PC-3 (cell line): Measurements from ENCODE around the gene CTSC. TPM values are rescaled to one million over a fixed set of nuclear protein-coding genes. Genes with fewer than 3 reads are reported as not detected.

Experiments
- ATAC-seq: fragments of 200-7000 bp; cut with Tn5 transposase; 2 replicates; pipeline ENCODE4 v1.9.1; 2020; ENCODE audit warnings: mild to moderate bottlenecking, moderate library complexity
- BruUV-seq: library from RNA; stranded (reverse); fragments of 400-500 nt; replicated peaks from 2 replicates; lab custom pipeline; 2021; lab: Mats Ljungman, UMichigan
- CTCF ChIA-PET: fragments of 300-600 bp; sonication (Branson Sonifier 250); formaldehyde crosslinking; loops from one replicate; lab custom pipeline; 2022; ENCODE audit warnings: antibody characterized with exemption; lab: Charles Lee
- POLR2A ChIA-PET: fragments of 300-600 bp; sonication (Branson Sonifier 250); formaldehyde crosslinking; loops from one replicate; lab custom pipeline; 2022; ENCODE audit warnings: antibody characterized with exemption; ENCODE audit not compliant: unreplicated experiment; lab: Charles Lee
- DNase-seq: peaks from one replicate; pipeline ENCODE4 v3.0.0-alpha.2; 2015
- H2AFZ ChIP-seq: fragments of 300-600 bp; sonication (generic); 2 replicates; pipeline ENCODE4 v1.6.0; 2016; ENCODE audit warnings: antibody characterized with exemption, low read length
- H3F3A ChIP-seq: fragments of 300-600 bp; sonication (generic); one replicate; pipeline ENCODE4 v1.6.0; 2017; ENCODE audit warnings: antibody characterized with exemption, low read length, control low read depth, mild to moderate bottlenecking; ENCODE audit not compliant: unreplicated experiment
- H3K27ac ChIP-seq: fragments of 300-600 bp; sonication (generic); 2 replicates; pipeline ENCODE4 v1.5.1; 2016; ENCODE audit warnings: mild to moderate bottlenecking, low read length
- H3K27me3 ChIP-seq: fragments of 300-600 bp; sonication (generic); 2 replicates; pipeline ENCODE4 v1.6.1; 2016; ENCODE audit warnings: low read length, mixed read lengths
- H3K36me3 ChIP-seq: fragments of 300-600 bp; sonication (generic); 2 replicates; pipeline ENCODE4 v1.6.1; 2016; ENCODE audit warnings: low read depth, mixed run types, low read length, mixed read lengths
- H3K4me1 ChIP-seq: fragments of 300-600 bp; sonication (generic); 2 replicates; pipeline ENCODE4 v1.5.1; 2016; ENCODE audit warnings: low read length; ENCODE audit not compliant: insufficient read depth
- H3K4me2 ChIP-seq: fragments of 300-600 bp; sonication (generic); 2 replicates; pipeline ENCODE4 v1.6.0; 2016; ENCODE audit warnings: low read length
- H3K4me3 ChIP-seq: fragments of 300-600 bp; sonication (generic); 2 replicates; pipeline ENCODE4 v1.5.1; 2016; ENCODE audit warnings: mild to moderate bottlenecking, low read length, mixed read lengths
- H3K79me2 ChIP-seq: fragments of 300-600 bp; sonication (generic); 2 replicates; pipeline ENCODE4 v1.6.1; 2017; ENCODE audit warnings: low read length, mixed read lengths
- H3K9ac ChIP-seq: fragments of 300-600 bp; sonication (generic); 2 replicates; pipeline ENCODE4 v1.6.0; 2016; ENCODE audit warnings: mild to moderate bottlenecking, low read length
- H3K9me2 ChIP-seq: fragments of 300-600 bp; sonication (generic); replicated peaks from 2 replicates; pipeline ENCODE4 v1.6.1; 2016; ENCODE audit warnings: mixed run types, low read length, mixed read lengths
- H3K9me3 ChIP-seq: fragments of 300-600 bp; sonication (generic); 2 replicates; pipeline ENCODE4 v1.6.1; 2016; ENCODE audit warnings: low read length, mixed read lengths
- H4K20me1 ChIP-seq: fragments of 300-600 bp; sonication (generic); 2 replicates; pipeline ENCODE4 v1.6.1; 2016; ENCODE audit warnings: low read length, mixed read lengths
- CTCF ChIP-seq: fragments of 300-600 bp; sonication (generic); conservative IDR thresholded peaks from 2 replicates; pipeline ENCODE4 v1.5.1; 2017; ENCODE audit warnings: antibody characterized with exemption, low read depth, mild to moderate bottlenecking, low read length
- EZH2 ChIP-seq: fragments of 300-600 bp; sonication (generic); IDR thresholded peaks from one replicate; pipeline ENCODE4 v1.6.1; 2017; ENCODE audit warnings: antibody characterized with exemption, mild to moderate bottlenecking, low read length; ENCODE audit not compliant: unreplicated experiment
- EZH2phosphoT487 ChIP-seq: fragments of 300-600 bp; sonication (generic); IDR thresholded peaks from 2 replicates; pipeline ENCODE4 v1.6.1; 2018; ENCODE audit warnings: mild to moderate bottlenecking, antibody characterized with exemption, low read length, borderline replicate concordance
- intact Hi-C: fragments of 100-400 bp; cut with micrococcal nuclease; formaldehyde crosslinking; loops from 2 replicates; pipeline ENCODE4 v1.9.0; 2023
- total RNA-seq: library from RNA; depleted of rRNA; stranded (reverse); fragments of >200 nt; gene quantifications from 2 replicates; pipeline ENCODE4 v1.2.3, GENCODE V29; 2014

Gene CTSC
- total RNA-seq, 1 experiment from 2014 or later = 240 TPM

- TF ChIP-seq EZH2 (no peak), CTCF (no peak), EZH2phosphoT487 (no peak)
- no peaks in the 10 kb centered on the region for H3K27me3 ChIP-seq
- no peaks in the 10 kb centered on the region for H3F3A ChIP-seq
- POLR2A ChIA-PET = no interaction called here
- H2AFZ ChIP-seq = no peak overlapping the region
- H3K27ac ChIP-seq = no peak overlapping the region
- H3K4me1 ChIP-seq = no peaks in the 10 kb centered on the region
- H3K9ac ChIP-seq = no peak overlapping the region
- no peak overlapping the region for H3K4me3 ChIP-seq
- no peaks in the 10 kb centered on the region for H3K9me3 ChIP-seq
- H3K79me2 ChIP-seq = no peaks in the 10 kb centered on the region
- CTCF ChIA-PET = no interaction called here
- no peak overlapping the region for H3K4me2 ChIP-seq
- no peaks in the 10 kb centered on the region for H4K20me1 ChIP-seq
- no peak for ATAC-seq
- DNase-seq = no peak
- H3K9me2 ChIP-seq = no peaks in the 10 kb centered on the region
- no peaks in the 10 kb centered on the region; the same call in 1 of the 2 replicates for H3K36me3 ChIP-seq
- intact Hi-C loops = no loop called here
- no TSS peak for BruUV-seq
Measured at GRCh38 chr11:88266919-88267318, 70.6 kb downstream of the CTSC start.

GRCh38 chr11:88266157-88266556 lies 71.4 kb downstream of the CTSC start:
- no peaks in the 10 kb centered on the region for H3K9me2 ChIP-seq
- no TSS peak for BruUV-seq
- no peaks in the 10 kb centered on the region for H3K79me2 ChIP-seq
- H2AFZ ChIP-seq = no peak overlapping the region
- no peak overlapping the region for H3K9ac ChIP-seq
- ATAC-seq = no peak
- H3K4me3 ChIP-seq = no peak overlapping the region
- POLR2A ChIA-PET = no interaction called here
- no peak overlapping the region for H3K4me2 ChIP-seq
- H3K9me3 ChIP-seq = no peaks in the 10 kb centered on the region
- H3F3A ChIP-seq = no peaks in the 10 kb centered on the region
- TF ChIP-seq EZH2 (no peak), EZH2phosphoT487 (no peak), CTCF (no peak)
- H3K4me1 ChIP-seq = no peaks in the 10 kb centered on the region
- H3K27ac ChIP-seq = no peak overlapping the region
- no peak for DNase-seq
- CTCF ChIA-PET = no interaction called here
- H4K20me1 ChIP-seq = no peaks in the 10 kb centered on the region
- intact Hi-C loops = no loop called here
- no peaks in the 10 kb centered on the region for H3K27me3 ChIP-seq
- no peaks in the 10 kb centered on the region; the same call in 1 of the 2 replicates for H3K36me3 ChIP-seq

- DNase-seq (no peak), ATAC-seq (no peak)
- no peaks in the 10 kb centered on the region; the same call in 1 of the 2 replicates for H3K36me3 ChIP-seq
- H3K27me3 ChIP-seq = no peaks in the 10 kb centered on the region
- H4K20me1 ChIP-seq = no peaks in the 10 kb centered on the region
- TF ChIP-seq CTCF = no peak
- no peak for TF ChIP-seq EZH2
- no peak for TF ChIP-seq EZH2phosphoT487
- H3K4me1 ChIP-seq = no peaks in the 10 kb centered on the region
- peaks cover 5% of the 10 kb centered on the region for H3K9me3 ChIP-seq
- no peaks in the 10 kb centered on the region for H3K79me2 ChIP-seq
- intact Hi-C loops = no loop called here
- H3K9ac ChIP-seq = no peak overlapping the region
- no peaks in the 10 kb centered on the region for H3F3A ChIP-seq
- no peak overlapping the region for H3K4me2 ChIP-seq
- ChIA-PET POLR2A (no interaction called here), CTCF (no interaction called here)
- H2AFZ ChIP-seq = no peak overlapping the region
- H3K9me2 ChIP-seq = no peaks in the 10 kb centered on the region
- no TSS peak for BruUV-seq
- no peak overlapping the region for H3K27ac ChIP-seq
- H3K4me3 ChIP-seq = no peak overlapping the region
Measured at GRCh38 chr11:88259431-88259830, 78.1 kb downstream of the CTSC start.
